ENCODE measurements around the gene HMGN1. TPM values are rescaled to one million over a fixed set of nuclear protein-coding genes. Genes with fewer than 3 reads are reported as not detected.

HMGN1 gene
- total RNA-seq, 1 donor from 2014 or later = 216 TPM

GRCh38 chr21:39307466-39307865 is 41.4 kb downstream of the HMGN1 start:
- no peak for DNase-seq (ENCODE audit: low read depth in 2 of 2)

- no peak for DNase-seq (ENCODE audit: low read depth in 2 of 2)
These were observed 48.3 kb downstream of the HMGN1 start for GRCh38 chr21:39300587-39300986.

GRCh38 chr21:39296891-39297290 is 52.0 kb downstream of the HMGN1 start:
- no peak for DNase-seq (ENCODE audit: low read depth in 2 of 2)

Other genes starting within 250 kb of the HMGN1 start
- 58.5 and 76.5 TPM in 2 replicates for gene PSMG1, start 165.6 kb downstream of the HMGN1 start, total RNA-seq
- gene BRWD1, start 35.5 kb downstream of the HMGN1 start, total RNA-seq = 34.3 and 50.7 TPM in 2 replicates
- gene LCA5L, start 96.7 kb upstream of the HMGN1 start, total RNA-seq = 0.26 and 0.38 TPM in 2 replicates
- 0.13 and 0.51 TPM in 2 replicates for gene SH3BGR, start 102.9 kb upstream of the HMGN1 start, total RNA-seq

All from dermis microvascular lymphatic vessel endothelial cell (primary cell).